Heart right ventricle (tissue), 16 donors: ENCODE data around the gene CISD3. TPM values are rescaled to one million over a fixed set of nuclear protein-coding genes. Genes with fewer than 3 reads are reported as not detected.

Source experiments
- ATAC-seq, 8 donors: fragments of 200-7000 bp; cut with Tn5 transposase; one replicate each; pipeline ENCODE4 v1.9.1; 2020; ENCODE audit warnings: mild to moderate bottlenecking in 8 of 8, moderate library complexity in 8 of 8, moderate number of reproducible peaks in 1 of 8
- DNase-seq, 2 donors: peaks; one replicate each; pipeline ENCODE4 v3.0.0-alpha.2; 2020
- H3K27ac ChIP-seq, 10 donors: fragments of 200-600 bp; sonication (generic) in 2 of 10; one replicate each; pipeline versions ENCODE4 v1.5.0 to v1.8.0; 2020 to 2022; ENCODE audit warnings: mild to moderate bottlenecking in 3 of 10
- H3K27me3 ChIP-seq, 7 donors: fragments of 200-600 bp; one replicate each; pipeline ENCODE4 v1.8.0; 2021 to 2022; ENCODE audit warnings: mild to moderate bottlenecking in 2 of 7
- H3K36me3 ChIP-seq, 9 donors: fragments of 200-600 bp; sonication (generic) in 1 of 9; one replicate each; pipeline versions ENCODE4 v1.5.0 to v1.8.0; 2020 to 2022; ENCODE audit warnings: mild to moderate bottlenecking in 2 of 9
- H3K4me1 ChIP-seq, 9 donors: fragments of 200-600 bp; sonication (generic) in 1 of 9; one replicate each; pipeline versions ENCODE4 v1.5.0 to v1.8.0; 2020 to 2022; ENCODE audit warnings: mild to moderate bottlenecking in 4 of 9
- H3K4me3 ChIP-seq, 10 donors: fragments of 200-600 bp; sonication (generic) in 2 of 10; one replicate each; pipeline versions ENCODE4 v1.5.0 to v1.8.0; 2020 to 2022; ENCODE audit warnings: mild to moderate bottlenecking in 7 of 10, moderate library complexity in 2 of 10
- H3K9me3 ChIP-seq, 11 donors: fragments of 200-600 bp in 10 of 11; sonication (generic) in 2 of 11; one replicate each; pipeline versions ENCODE4 v1.5.0 to v1.8.0; 2013 to 2022; ENCODE audit warnings: mild to moderate bottlenecking in 2 of 11, control low read depth in 1 of 11, moderate library complexity in 1 of 11
- WGBS, 2 donors: extraction: QIAGEN DNeasy Blood & Tissue Kit; methylation state at CpG; one replicate each; pipeline ENCODE4 v1.1.7; 2013; ENCODE audit warnings: inconsistent platforms in 1 of 2; 5-methylcytosine and 5-hydroxymethylcytosine counted together
- intact Hi-C, 10 donors: fragments of 100-400 bp; cut with DNase I; formaldehyde crosslinking; loops; one replicate each; pipeline versions ENCODE4 v1.11.1 to v1.14.2; 2022
- polyA plus RNA-seq, 2 donors: library from polyadenylated mRNA; stranded (reverse); fragments of 200-250 nt; gene quantifications; one replicate each; pipeline ENCODE4 v1.2.3, GENCODE V29; 2013
- total RNA-seq, 10 donors: library from RNA; stranded (reverse); fragmentation: NEBNext Ultra II Directional in 3 of 10; extraction: Animal tissue kit (Norgen Biotek cat#: 25700) in 3 of 10; gene quantifications; one replicate each; pipeline versions ENCODE4 v1.2.1 to v1.2.4, GENCODE V29; 2021 to 2023
- TF ChIP-seq, protein P1 (sequence below), 9 donors: fragments of 200-600 bp; sonication (generic) in 2 of 9; IDR thresholded peaks; one replicate each; pipeline versions ENCODE4 v1.5.0 to v1.8.0; 2021 to 2022; ENCODE audit warnings: antibody characterized with exemption in 9 of 9, mild to moderate bottlenecking in 5 of 9, moderate library complexity in 1 of 9
- donor health status: Arrhythmogenic right ventricular cardiomyopathy.
- donor health status: ischemic (EF 13 %, LVEDD 7.1; RV severe dilation, severe dysfunction).
- donor health status: healthy with polysubstance abuse.
- donor health status: DM: no; HTN: yes; CAD: no.
- donor health status: DM: no; HTN: no; CAD: no.
- donor health status: ischemic (EF 25% LVEDD 6.9; RV normal size, moderate dysfunction).
- donor health status: ischemic (EF 25% LVEDD 5.7; RV mildly dilated, moderate dysfunction).
- donor health status: healthy.
- donor health status: DM: yes; HTN: yes; CAD: no.
- donor health status: Ischemic cardiomyopathy.
- donor health status: ischemic (EF 35%, LVEDD 5.7; RV mildly dilated, moderate dysfunction).
- donor health status: nonischemic (EF 11% LVEDD 7.7; RV severe dilation, severe dysfunction).
- donor health status: DM: yes; HTN: yes; CAD: no.
- donor health status: PGD.
- donor health status: ischemic (EF 29% LVEDD 5.4; RV normal size, mild dysfunction).
- donor health status: nonischemic (EF 23%, LVEDD 6.1; RV moderate dilation, normal function).

The CISD3 gene
- total and polyA plus RNA-seq, 12 donors: 50.5 to 84.1 (median 69.4) TPM

- H3K36me3 ChIP-seq: peaks cover 0 to 37% (median 15%) of the 10 kb centered on the region in 9 donors
- peak overlapping the region in 9 of 10 donors; percentile 3 to 88 (median 79) for H3K27ac ChIP-seq
- ATAC-seq: peak in 5 of 8 donors; percentile 0 to 5 (median 2)
- peaks cover 0 to 7% (median 0%) of the 10 kb centered on the region in 7 donors for H3K27me3 ChIP-seq
- WGBS, 2 donors: 41 to 48% methylated on average over 5 of the region's 5 CpGs
- H3K9me3 ChIP-seq: no peaks in the 10 kb centered on the region
- TF ChIP-seq, protein P1, sequence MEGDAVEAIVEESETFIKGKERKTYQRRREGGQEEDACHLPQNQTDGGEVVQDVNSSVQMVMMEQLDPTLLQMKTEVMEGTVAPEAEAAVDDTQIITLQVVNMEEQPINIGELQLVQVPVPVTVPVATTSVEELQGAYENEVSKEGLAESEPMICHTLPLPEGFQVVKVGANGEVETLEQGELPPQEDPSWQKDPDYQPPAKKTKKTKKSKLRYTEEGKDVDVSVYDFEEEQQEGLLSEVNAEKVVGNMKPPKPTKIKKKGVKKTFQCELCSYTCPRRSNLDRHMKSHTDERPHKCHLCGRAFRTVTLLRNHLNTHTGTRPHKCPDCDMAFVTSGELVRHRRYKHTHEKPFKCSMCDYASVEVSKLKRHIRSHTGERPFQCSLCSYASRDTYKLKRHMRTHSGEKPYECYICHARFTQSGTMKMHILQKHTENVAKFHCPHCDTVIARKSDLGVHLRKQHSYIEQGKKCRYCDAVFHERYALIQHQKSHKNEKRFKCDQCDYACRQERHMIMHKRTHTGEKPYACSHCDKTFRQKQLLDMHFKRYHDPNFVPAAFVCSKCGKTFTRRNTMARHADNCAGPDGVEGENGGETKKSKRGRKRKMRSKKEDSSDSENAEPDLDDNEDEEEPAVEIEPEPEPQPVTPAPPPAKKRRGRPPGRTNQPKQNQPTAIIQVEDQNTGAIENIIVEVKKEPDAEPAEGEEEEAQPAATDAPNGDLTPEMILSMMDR (IDR thresholded peaks at IDR 0.05): no peak
- H3K4me1 ChIP-seq: peaks cover 12 to 61% (median 50%) of the 10 kb centered on the region in 9 donors
- peak overlapping the region in 1 of 10 donors; percentile 0 for H3K4me3 ChIP-seq
- DNase-seq: no peak
- intact Hi-C loops: loop anchor here in 1 of 10 donors (5.0 kb wide), 1 partner anchor 34 kb away; the partner anchor contains the start of gene MLLT6
These were observed 11.3 kb downstream of the CISD3 start for GRCh38 chr17:38741461-38741860.

GRCh38 chr17:38741921-38742410 lies 11.8 kb downstream of the CISD3 start:
- peak overlapping the region; percentile 9 to 88 (median 78) for H3K27ac ChIP-seq
- no peaks in the 10 kb centered on the region for H3K9me3 ChIP-seq
- TF ChIP-seq, protein P1 (IDR thresholded peaks at IDR 0.05): no peak
- peaks cover 12 to 66% (median 53%) of the 10 kb centered on the region in 9 donors for H3K4me1 ChIP-seq
- peaks cover 0 to 32% (median 15%) of the 10 kb centered on the region in 9 donors for H3K36me3 ChIP-seq
- H3K4me3 ChIP-seq: peak overlapping the region in 4 of 10 donors; percentile 0 to 16 (median 6)
- peak; percentile 37 to 87 (median 68) for ATAC-seq
- 22% methylated on average over 7 of the region's 7 CpGs for WGBS, 2 donors
- H3K27me3 ChIP-seq: peaks cover 0 to 12% (median 0%) of the 10 kb centered on the region in 7 donors
- intact Hi-C loops: loop anchor here in 1 of 10 donors (5.0 kb wide), 1 partner anchor 35 kb away; the partner anchor contains the start of gene MLLT6
- peak in 1 of 2 donors; percentile 63 for DNase-seq

DNA sequence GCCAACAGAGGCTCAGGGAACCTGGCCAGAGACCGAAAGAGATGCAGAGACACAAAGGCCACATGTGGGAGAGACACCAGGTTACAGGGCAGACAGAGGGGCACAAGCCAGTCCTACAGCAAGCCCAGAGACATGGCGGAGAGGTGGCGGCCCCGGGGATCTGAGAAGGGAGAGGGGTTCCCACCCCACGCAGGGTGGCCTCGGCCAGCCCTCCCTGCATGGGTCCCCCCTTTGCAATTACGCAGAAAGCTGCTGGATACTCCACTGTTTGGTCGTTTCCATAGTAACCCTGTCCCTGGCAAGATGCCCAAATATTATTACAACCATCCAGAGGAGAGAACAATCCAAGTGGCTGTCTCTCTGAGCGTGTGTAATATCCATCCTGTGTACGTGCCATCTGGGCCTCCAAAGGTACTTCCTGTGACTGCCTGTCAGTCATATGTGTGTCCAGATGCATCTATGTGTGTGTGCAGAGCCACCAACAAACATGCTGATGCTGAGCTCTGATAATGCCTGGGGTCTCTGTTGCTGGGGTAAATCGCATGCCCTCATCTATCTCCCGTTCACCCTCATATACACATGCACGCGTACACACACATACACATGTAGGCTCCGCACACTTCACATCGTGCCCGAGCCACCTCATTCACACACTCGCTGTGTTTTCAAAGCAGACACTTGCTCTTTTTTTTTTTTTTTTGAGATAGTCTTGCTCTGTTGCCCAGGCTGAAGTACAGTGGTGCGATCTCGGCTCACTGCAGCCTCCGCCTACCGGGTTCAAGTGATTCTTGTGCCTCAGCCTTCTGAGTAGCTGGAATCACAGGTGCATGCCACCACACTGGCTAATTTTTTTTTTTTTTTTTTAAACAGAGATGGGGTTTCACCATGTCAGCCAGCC lies 12.5 kb downstream of the CISD3 start:
- Histone ChIP-seq H3K27me3 (peaks cover 0 to 19% (median 0%) of the 10 kb centered on the region in 7 donors), H3K36me3 (peaks cover 0 to 25% (median 15%) of the 10 kb centered on the region in 9 donors), H3K4me1 (peaks cover 12 to 69% (median 53%) of the 10 kb centered on the region in 9 donors), H3K27ac (peak overlapping the region; percentile 9 to 88 (median 78)), H3K9me3 (no peaks in the 10 kb centered on the region), H3K4me3 (peak overlapping the region in 4 of 10 donors; percentile 0 to 16 (median 6))
- peak in 1 of 2 donors; percentile 89 for DNase-seq
- 32 to 43% methylated on average over 22 of the region's 22 CpGs for WGBS, 2 donors
- intact Hi-C loops: loop anchor here in 1 of 10 donors (5.0 kb wide), 1 partner anchor 35 kb away; the partner anchor contains the start of gene MLLT6
- TF ChIP-seq, protein P1 (IDR thresholded peaks at IDR 0.05): no peak
- ATAC-seq: peak; percentile 36 to 75 (median 60)
